Panc1 (cell line): ENCODE results near the gene SKI. TPM values are rescaled to one million over a fixed set of nuclear protein-coding genes. Genes with fewer than 3 reads are reported as not detected.
"Not testable (repeated sequence)": the region's sequence is repeated elsewhere in the genome, so short reads cannot be mapped to it uniquely, and the experiment has no call there.

Experiments
- ATAC-seq: fragments of 200-7000 bp; cut with Tn5 transposase; 2 replicates; pipeline ENCODE4 v1.9.1; 2020; ENCODE audit warnings: mild to moderate bottlenecking, moderate library complexity
- BruUV-seq: library from RNA; stranded (reverse); fragments of 400-500 nt; replicated peaks from 2 replicates; lab custom pipeline; 2021; lab: Mats Ljungman, UMichigan
- CTCF ChIA-PET: fragments of 300-600 bp; sonication (Branson Sonifier 250); formaldehyde crosslinking; loops from one replicate; lab custom pipeline; 2022; ENCODE audit warnings: antibody characterized with exemption; lab: Charles Lee
- POLR2A ChIA-PET: fragments of 300-600 bp; sonication (Branson Sonifier 250); formaldehyde crosslinking; loops from one replicate; lab custom pipeline; 2022; ENCODE audit warnings: antibody characterized with exemption; lab: Charles Lee
- DNase-seq: peaks from one replicate; pipeline ENCODE4 v3.0.0-alpha.2; 2010; ENCODE audit warnings: low read depth, low spot score
- H3K27ac ChIP-seq: 2 replicates; pipeline ENCODE4 v1.5.1; 2011; ENCODE audit warnings: mild to moderate bottlenecking, low read length, inconsistent platforms
- H3K27me3 ChIP-seq: fragments of 200-500 bp; sonication (Bioruptor generic); 2 replicates; pipeline ENCODE4 v1.6.0; 2014; ENCODE audit warnings: low read length, inconsistent platforms; ENCODE audit not compliant: control insufficient read depth, insufficient read depth
- H3K36me3 ChIP-seq: fragments of 200-500 bp; sonication (Bioruptor generic); 2 replicates; pipeline ENCODE4 v1.5.1; 2014; ENCODE audit warnings: inconsistent platforms, mild to moderate bottlenecking, low read length, moderate library complexity; ENCODE audit not compliant: control insufficient read depth, insufficient read depth
- H3K4me1 ChIP-seq: 2 replicates; pipeline ENCODE4 v1.5.1; 2011; ENCODE audit warnings: inconsistent platforms, mild to moderate bottlenecking, low read length, moderate library complexity; ENCODE audit not compliant: control insufficient read depth, insufficient read depth
- H3K4me3 ChIP-seq, 2 experiments: 2 replicates each; pipeline ENCODE4 v1.5.1; 2011 to 2012; ENCODE audit warnings: low read depth in 2 of 2, low read length in 2 of 2, mild to moderate bottlenecking in 2 of 2, inconsistent platforms in 1 of 2, moderate library complexity in 1 of 2
- H3K9me3 ChIP-seq: fragments of 200-500 bp; sonication (Bioruptor generic); 2 replicates; pipeline ENCODE4 v1.5.1; 2014; ENCODE audit warnings: low read depth, mild to moderate bottlenecking, inconsistent platforms, low read length, moderate library complexity; ENCODE audit not compliant: control insufficient read depth, insufficient read depth
- POLR2AphosphoS5 ChIP-seq: IDR thresholded peaks from 2 replicates; pipeline ENCODE4 v1.6.1; 2012; ENCODE audit warnings: mild to moderate bottlenecking, low read depth, low read length, moderate library complexity
- SIN3A ChIP-seq: IDR thresholded peaks from 2 replicates; pipeline ENCODE4 v1.6.1; 2012; ENCODE audit warnings: low read depth, mild to moderate bottlenecking, low read length, moderate library complexity, borderline replicate concordance; ENCODE audit not compliant: insufficient read depth
- TCF7L2 ChIP-seq: IDR thresholded peaks from 2 replicates; pipeline ENCODE4 v1.6.1; 2011; ENCODE audit warnings: mild to moderate bottlenecking, low read depth, low read length, inconsistent platforms
- in situ Hi-C: cut with HindIII; loops from 2 replicates; pipeline ENCODE4 v1.10.0; 2016; ENCODE audit warnings: low sequenced_read_pairs, low pct_unique_long_range_greater_than_20kb
- intact Hi-C: fragments of 100-400 bp; cut with micrococcal nuclease; formaldehyde crosslinking; loops from one replicate; pipeline ENCODE4 v1.10.0; 2022; ENCODE audit not compliant: unreplicated experiment
- total RNA-seq: library from RNA; stranded (reverse); gene quantifications from one replicate; pipeline ENCODE4 v1.2.1, GENCODE V29; 2021; ENCODE audit not compliant: unreplicated experiment
- TF ChIP-seq, protein P1 (sequence below), 2 experiments: IDR thresholded peaks; 2 replicates each; pipeline ENCODE4 v1.6.1; 2011 to 2012; ENCODE audit warnings: low read depth in 2 of 2, control low read depth in 1 of 2, low read length in 1 of 2, mild to moderate bottlenecking in 1 of 2, moderate library complexity in 1 of 2; ENCODE audit not compliant: insufficient read depth in 1 of 2
- TF ChIP-seq, protein P2 (sequence below): fragments of 450-650 bp; IDR thresholded peaks from 2 replicates; pipeline ENCODE4 v1.5.1; 2017; ENCODE audit warnings: mild to moderate bottlenecking

SKI gene
- total RNA-seq, 1 experiment from 2014 or later = 63.2 TPM

DNA sequence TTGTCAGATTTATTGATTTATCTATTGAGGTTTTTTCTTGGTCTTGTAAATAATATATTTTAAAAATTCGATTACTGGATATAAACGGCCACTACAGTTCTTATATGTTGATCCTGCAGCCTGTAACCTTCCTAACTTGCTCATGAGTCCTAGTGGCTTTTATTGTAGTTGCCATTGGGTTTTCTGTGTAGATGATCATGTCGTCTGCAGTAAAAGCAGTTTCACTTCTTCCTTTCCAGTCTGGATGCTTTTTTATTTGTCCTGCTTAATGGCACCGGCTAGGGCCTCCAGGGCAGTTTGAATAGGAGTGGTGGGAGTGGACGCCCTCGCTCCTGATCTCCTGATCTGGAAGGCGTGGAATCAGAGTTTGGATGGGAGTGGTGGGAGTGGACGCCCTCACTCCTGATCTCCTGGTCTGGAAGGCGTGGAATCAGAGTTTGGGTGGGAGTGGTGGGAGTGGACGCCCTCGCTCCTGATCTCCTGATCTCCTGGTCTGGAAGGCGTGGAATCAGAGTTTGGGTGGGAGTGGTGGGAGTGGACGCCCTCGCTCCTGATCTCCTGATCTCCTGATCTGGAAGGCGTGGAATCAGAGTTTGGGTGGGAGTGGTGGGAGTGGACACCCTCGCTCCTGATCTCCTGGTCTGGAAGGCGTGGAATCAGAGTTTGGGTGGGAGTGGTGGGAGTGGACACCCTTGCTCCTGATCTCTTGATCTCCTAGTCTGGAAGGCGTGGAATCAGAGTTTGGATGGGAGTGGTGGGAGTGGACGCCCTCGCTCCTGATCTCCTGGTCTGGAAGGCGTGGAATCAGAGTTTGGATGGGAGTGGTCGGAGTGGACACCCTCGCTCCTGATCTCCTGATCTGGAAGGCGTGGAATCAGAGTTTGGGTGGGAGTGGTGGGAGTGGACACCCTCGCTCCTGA, 33.6 kb downstream of the SKI start:
- in situ Hi-C loops, H3K4me3 ChIP-seq, DNase-seq, H3K27ac ChIP-seq, CTCF ChIA-PET, ATAC-seq, H3K27me3 ChIP-seq, H3K4me1 ChIP-seq, H3K36me3 ChIP-seq, intact Hi-C loops, POLR2A ChIA-PET, H3K9me3 ChIP-seq: not testable (repeated sequence)
- BruUV-seq = TSS peak; percentile 31

- H3K27me3 ChIP-seq = no peaks in the 10 kb centered on the region
- in situ Hi-C loops (no loop called here), intact Hi-C loops (no loop called here)
- TF ChIP-seq, protein P1, sequence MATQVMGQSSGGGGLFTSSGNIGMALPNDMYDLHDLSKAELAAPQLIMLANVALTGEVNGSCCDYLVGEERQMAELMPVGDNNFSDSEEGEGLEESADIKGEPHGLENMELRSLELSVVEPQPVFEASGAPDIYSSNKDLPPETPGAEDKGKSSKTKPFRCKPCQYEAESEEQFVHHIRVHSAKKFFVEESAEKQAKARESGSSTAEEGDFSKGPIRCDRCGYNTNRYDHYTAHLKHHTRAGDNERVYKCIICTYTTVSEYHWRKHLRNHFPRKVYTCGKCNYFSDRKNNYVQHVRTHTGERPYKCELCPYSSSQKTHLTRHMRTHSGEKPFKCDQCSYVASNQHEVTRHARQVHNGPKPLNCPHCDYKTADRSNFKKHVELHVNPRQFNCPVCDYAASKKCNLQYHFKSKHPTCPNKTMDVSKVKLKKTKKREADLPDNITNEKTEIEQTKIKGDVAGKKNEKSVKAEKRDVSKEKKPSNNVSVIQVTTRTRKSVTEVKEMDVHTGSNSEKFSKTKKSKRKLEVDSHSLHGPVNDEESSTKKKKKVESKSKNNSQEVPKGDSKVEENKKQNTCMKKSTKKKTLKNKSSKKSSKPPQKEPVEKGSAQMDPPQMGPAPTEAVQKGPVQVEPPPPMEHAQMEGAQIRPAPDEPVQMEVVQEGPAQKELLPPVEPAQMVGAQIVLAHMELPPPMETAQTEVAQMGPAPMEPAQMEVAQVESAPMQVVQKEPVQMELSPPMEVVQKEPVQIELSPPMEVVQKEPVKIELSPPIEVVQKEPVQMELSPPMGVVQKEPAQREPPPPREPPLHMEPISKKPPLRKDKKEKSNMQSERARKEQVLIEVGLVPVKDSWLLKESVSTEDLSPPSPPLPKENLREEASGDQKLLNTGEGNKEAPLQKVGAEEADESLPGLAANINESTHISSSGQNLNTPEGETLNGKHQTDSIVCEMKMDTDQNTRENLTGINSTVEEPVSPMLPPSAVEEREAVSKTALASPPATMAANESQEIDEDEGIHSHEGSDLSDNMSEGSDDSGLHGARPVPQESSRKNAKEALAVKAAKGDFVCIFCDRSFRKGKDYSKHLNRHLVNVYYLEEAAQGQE (IDR thresholded peaks at IDR 0.05; ENCODE audit: insufficient read depth in 1 of 2, low read depth in 2 of 2, low read length in 1 of 2) = no peak
- TF ChIP-seq, protein P2, sequence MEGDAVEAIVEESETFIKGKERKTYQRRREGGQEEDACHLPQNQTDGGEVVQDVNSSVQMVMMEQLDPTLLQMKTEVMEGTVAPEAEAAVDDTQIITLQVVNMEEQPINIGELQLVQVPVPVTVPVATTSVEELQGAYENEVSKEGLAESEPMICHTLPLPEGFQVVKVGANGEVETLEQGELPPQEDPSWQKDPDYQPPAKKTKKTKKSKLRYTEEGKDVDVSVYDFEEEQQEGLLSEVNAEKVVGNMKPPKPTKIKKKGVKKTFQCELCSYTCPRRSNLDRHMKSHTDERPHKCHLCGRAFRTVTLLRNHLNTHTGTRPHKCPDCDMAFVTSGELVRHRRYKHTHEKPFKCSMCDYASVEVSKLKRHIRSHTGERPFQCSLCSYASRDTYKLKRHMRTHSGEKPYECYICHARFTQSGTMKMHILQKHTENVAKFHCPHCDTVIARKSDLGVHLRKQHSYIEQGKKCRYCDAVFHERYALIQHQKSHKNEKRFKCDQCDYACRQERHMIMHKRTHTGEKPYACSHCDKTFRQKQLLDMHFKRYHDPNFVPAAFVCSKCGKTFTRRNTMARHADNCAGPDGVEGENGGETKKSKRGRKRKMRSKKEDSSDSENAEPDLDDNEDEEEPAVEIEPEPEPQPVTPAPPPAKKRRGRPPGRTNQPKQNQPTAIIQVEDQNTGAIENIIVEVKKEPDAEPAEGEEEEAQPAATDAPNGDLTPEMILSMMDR = no peak
- TF ChIP-seq SIN3A (no peak), TCF7L2 (no peak), POLR2AphosphoS5 (no peak)
- H3K9me3 ChIP-seq = no peaks in the 10 kb centered on the region
- no peak overlapping the region for H3K4me3 ChIP-seq
- no TSS peak for BruUV-seq
- H3K27ac ChIP-seq = no peak overlapping the region
- ATAC-seq (no peak), DNase-seq (no peak)
- ChIA-PET POLR2A (no interaction called here), CTCF (no interaction called here)
- no peaks in the 10 kb centered on the region for H3K36me3 ChIP-seq
- H3K4me1 ChIP-seq = peaks cover 16% of the 10 kb centered on the region
Observed at GRCh38 chr1:2266301-2266975, 38.3 kb downstream of the SKI start.
